GM12878 (cell line): ENCODE data around the gene AATF. TPM values are rescaled to one million over a fixed set of nuclear protein-coding genes. Genes with fewer than 3 reads are reported as not detected.
A peak's percentile ranks its signal among the peaks of the same experiment; 100 is the strongest.

ENCODE experiments used
- ATAC-seq: fragments of 200-7000 bp; cut with Tn5 transposase; 3 replicates; pipeline ENCODE4 v1.9.1; 2020; ENCODE audit warnings: mild to moderate bottlenecking, moderate library complexity
- BruUV-seq: library from RNA; stranded (reverse); fragments of 400-500 nt; replicated peaks from 2 replicates; lab custom pipeline; 2021; lab: Mats Ljungman, UMichigan
- CTCF ChIA-PET: fragments of 300-600 bp; sonication (Branson Sonifier 250); formaldehyde crosslinking; extraction: SDS; loops from one replicate; lab custom pipeline; 2021; ENCODE audit warnings: inconsistent platforms; lab: Yijun Ruan, JAX
- POLR2A ChIA-PET: fragments of 350-600 bp; formaldehyde crosslinking; extraction: SDS; loops from one replicate; lab custom pipeline; 2021; ENCODE audit warnings: inconsistent platforms; lab: Charles Lee
- RAD21 ChIA-PET: fragments of 300-600 bp; sonication (Branson Sonifier 250); formaldehyde crosslinking; loops from one replicate; lab custom pipeline; 2023; ENCODE audit warnings: antibody characterized with exemption; ENCODE audit not compliant: unreplicated experiment; lab: Charles Lee
- SMC1A ChIA-PET: fragments of 300-600 bp; sonication (Branson Sonifier 250); formaldehyde crosslinking; loops from one replicate; lab custom pipeline; 2023; ENCODE audit not compliant: unreplicated experiment, uncharacterized antibody; lab: Charles Lee
- DNase-seq: peaks from one replicate; pipeline ENCODE4 v3.0.0-alpha.2; 2011; ENCODE audit warnings: low read depth, low spot score
- FAIRE-seq: peaks from 3 replicates; lab custom pipeline; 2011; peaks lifted over from hg19 to GRCh38; lab: Jason Lieb, UNC
- H2AFZ ChIP-seq: 2 replicates; pipeline ENCODE4 v1.6.0; 2011; ENCODE audit warnings: low read depth, low read length, control low read depth; ENCODE audit not compliant: control insufficient read depth
- H3K27ac ChIP-seq: 2 replicates; pipeline ENCODE4 v1.5.1; 2011; ENCODE audit warnings: control low read depth; ENCODE audit not compliant: control insufficient read depth, insufficient read depth
- H3K27me3 ChIP-seq, 2 experiments: replicated peaks in 1 of 2; 2 replicates each; pipeline versions ENCODE4 v1.6.0 to v1.6.1; 2011; ENCODE audit warnings: low read length in 1 of 2; ENCODE audit not compliant: control insufficient read depth in 2 of 2, insufficient read depth in 2 of 2
- H3K36me3 ChIP-seq, 2 experiments: 2 replicates each; pipeline ENCODE4 v1.5.1; 2011; ENCODE audit warnings: low read length in 1 of 2; ENCODE audit not compliant: control insufficient read depth in 2 of 2, insufficient read depth in 2 of 2
- H3K4me1 ChIP-seq: 2 replicates; pipeline ENCODE4 v1.6.1; 2011; ENCODE audit warnings: mild to moderate bottlenecking, low read length, moderate library complexity, mixed read lengths; ENCODE audit not compliant: control insufficient read depth, insufficient read depth
- H3K4me2 ChIP-seq: 2 replicates; pipeline ENCODE4 v1.6.0; 2011; ENCODE audit warnings: control low read depth; ENCODE audit not compliant: control insufficient read depth, insufficient read depth
- H3K4me3 ChIP-seq: fragments of 200-600 bp; sonication (generic); 2 replicates; pipeline ENCODE4 v1.5.1; 2016
- H3K79me2 ChIP-seq: 2 replicates; pipeline ENCODE4 v1.6.0; 2011; ENCODE audit warnings: low read length; ENCODE audit not compliant: control insufficient read depth, insufficient read depth
- H3K9ac ChIP-seq: 2 replicates; pipeline ENCODE4 v1.8.0; 2011; ENCODE audit warnings: low read length, control low read depth, mixed read lengths; ENCODE audit not compliant: control insufficient read depth, insufficient read depth
- H3K9me3 ChIP-seq: replicated peaks from 3 replicates; pipeline ENCODE4 v1.5.1; 2011; ENCODE audit warnings: mild to moderate bottlenecking, low read length; ENCODE audit not compliant: control insufficient read depth, insufficient read depth
- H4K20me1 ChIP-seq: 2 replicates; pipeline ENCODE4 v1.6.0; 2011; ENCODE audit not compliant: control insufficient read depth, insufficient read depth
- CHD4 ChIP-seq: fragments of 200-600 bp; sonication (generic); IDR thresholded peaks from 2 replicates; pipeline ENCODE4 v1.6.1; 2016; ENCODE audit warnings: mild to moderate bottlenecking
- CREB1 ChIP-seq: IDR thresholded peaks from 2 replicates; pipeline ENCODE4 v1.6.1; 2012; ENCODE audit warnings: low read depth, mild to moderate bottlenecking, inconsistent platforms
- EZH2 ChIP-seq: IDR thresholded peaks from 2 replicates; pipeline ENCODE4 v1.6.1; 2012; ENCODE audit warnings: low read depth, mild to moderate bottlenecking, control low read depth, inconsistent platforms, low read length, borderline replicate concordance; ENCODE audit not compliant: control insufficient read depth
- FOS ChIP-seq: IDR thresholded peaks from 3 replicates; pipeline ENCODE4 v1.6.1; 2011; ENCODE audit warnings: borderline replicate concordance; ENCODE audit not compliant: insufficient read length; ENCODE audit errors: extremely low read depth
- GABPA ChIP-seq: IDR thresholded peaks from 2 replicates; pipeline ENCODE4 v1.6.1; 2014; ENCODE audit warnings: antibody characterized with exemption, low read depth, mild to moderate bottlenecking, inconsistent platforms
- HCFC1 ChIP-seq: fragments of 150-350 bp; IDR thresholded peaks from 2 replicates; pipeline ENCODE4 v1.6.1; 2014; ENCODE audit warnings: low read length
- MEF2A ChIP-seq: IDR thresholded peaks from 2 replicates; pipeline ENCODE4 v1.6.1; 2011; ENCODE audit warnings: low read depth, mild to moderate bottlenecking, low read length, moderate library complexity; ENCODE audit not compliant: insufficient read depth
- PAX5 ChIP-seq: IDR thresholded peaks from 2 replicates; pipeline ENCODE4 v1.6.1; 2011; ENCODE audit warnings: low read depth, low read length, borderline replicate concordance
- SREBF1 ChIP-seq: IDR thresholded peaks from 2 replicates; pipeline ENCODE4 v1.6.1; 2012; ENCODE audit warnings: mild to moderate bottlenecking, low read length
- SUZ12 ChIP-seq: fragments of 200-600 bp; sonication (generic); IDR thresholded peaks from one replicate; pipeline ENCODE4 v1.6.1; 2018; ENCODE audit warnings: antibody characterized with exemption, mild to moderate bottlenecking; ENCODE audit not compliant: unreplicated experiment
- WRNIP1 ChIP-seq: IDR thresholded peaks from 2 replicates; pipeline ENCODE4 v1.6.1; 2011; ENCODE audit warnings: low read depth, low read length, improper control_type of control experiment, borderline replicate concordance
- ZZZ3 ChIP-seq: IDR thresholded peaks from 2 replicates; pipeline ENCODE4 v1.6.1; 2011; ENCODE audit warnings: low read depth; ENCODE audit not compliant: control insufficient read depth, insufficient read length
- WGBS: methylation state at CpG from one replicate; pipeline ENCODE4 v1.1.6; 2016; ENCODE audit warnings: low lambda C conversion rate; ENCODE audit not compliant: insufficient replicate concordance, insufficient coverage; ENCODE audit errors: missing lambda C conversion rate; 5-methylcytosine and 5-hydroxymethylcytosine counted together
- in situ Hi-C: fragments of 300-500 bp; cut with MboI; formaldehyde crosslinking; loops from 9 replicates; pipeline ENCODE4 v1.14.3; 2018; ENCODE audit warnings: mixed read lengths
- intact Hi-C: fragments of 100-400 bp; cut with micrococcal nuclease; formaldehyde crosslinking; loops from one replicate; pipeline ENCODE4 v1.14.2; 2022; ENCODE audit not compliant: unreplicated experiment
- polyA plus RNA-seq, 11 experiments: library from polyadenylated mRNA; depleted of rRNA in 4 of 11; unstranded in 6 of 11; stranded (reverse) in 5 of 11; fragments of >200 nt; fragmentation: Nextera tagmentation in 4 of 11; fragmentation: Illumina TruSeq in 1 of 11; extraction: Ambion mirVana in 4 of 11; extraction: Trizol in 1 of 11; gene quantifications; 1 replicate in 1 of 11; 2 replicates in 10 of 11; pipeline versions ENCODE4 v1.2.1 to v1.2.3, GENCODE V29; 2011 to 2016; ENCODE audit warnings: inconsistent platforms in 2 of 11, missing spikeins in 2 of 11, low read depth in 1 of 11
- total RNA-seq, 4 experiments: library from RNA; depleted of rRNA in 3 of 4; stranded (reverse); fragments of >200 nt in 3 of 4; fragmentation: Illumina TruSeq in 1 of 4; extraction: Trizol in 1 of 4; gene quantifications; 2 replicates each; pipeline versions ENCODE4 v1.2.1 to v1.2.3, GENCODE V29; 2013 to 2021
- TF ChIP-seq, protein P1 (sequence below): IDR thresholded peaks from 2 replicates; pipeline ENCODE4 v1.6.1; 2012; ENCODE audit warnings: low read length, inconsistent platforms
- TF ChIP-seq, protein P2 (sequence below): fragments of 450-650 bp; IDR thresholded peaks from 2 replicates; pipeline ENCODE4 v1.6.1; 2017; ENCODE audit warnings: antibody characterized with exemption, mild to moderate bottlenecking, moderate library complexity
- TF ChIP-seq, protein P3 (sequence below): fragments of 450-650 bp; IDR thresholded peaks from 2 replicates; pipeline ENCODE4 v1.6.1; 2016; ENCODE audit warnings: mild to moderate bottlenecking, moderate library complexity, borderline replicate concordance

The AATF gene
- total and polyA plus RNA-seq, 10 of the 15 experiments (the other 5 are each of a cell fraction or from before 2014, with no cell fraction given): 36.8 to 110 (median 77.9) TPM

DNA sequence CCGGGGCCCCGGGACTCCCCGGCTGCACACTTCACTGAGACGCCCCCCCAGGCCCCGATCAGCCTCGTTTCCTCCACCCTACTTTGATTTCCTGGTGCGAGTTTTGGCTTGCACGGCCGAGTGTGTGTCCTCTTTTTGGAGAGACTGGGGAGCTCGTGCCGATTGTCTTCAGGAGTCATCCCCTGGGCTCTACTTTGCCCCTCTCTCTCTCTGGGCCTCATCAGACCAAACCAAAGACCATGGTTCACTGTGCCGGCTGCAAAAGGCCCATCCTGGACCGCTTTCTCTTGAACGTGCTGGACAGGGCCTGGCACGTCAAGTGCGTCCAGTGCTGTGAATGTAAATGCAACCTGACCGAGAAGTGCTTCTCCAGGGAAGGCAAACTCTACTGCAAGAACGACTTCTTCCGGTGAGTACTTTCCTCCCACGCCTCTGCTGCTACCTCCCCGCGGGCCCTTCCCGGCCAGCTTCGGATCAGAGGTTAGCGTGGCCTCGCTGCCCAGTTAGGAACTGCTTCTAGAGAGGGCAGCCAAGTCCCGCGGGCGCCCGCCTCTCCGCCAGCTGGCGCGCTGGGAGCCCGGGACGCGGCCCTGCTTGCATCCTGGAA, 10.7 kb upstream of the AATF start:
- Histone ChIP-seq H3K27me3 (peaks cover 57 to 74% of the 10 kb centered on the region in 2 experiments), H3K9me3 (no peaks in the 10 kb centered on the region; the same call in 2 of the 3 replicates), H3K27ac (no peak overlapping the region), H3K4me1 (no peaks in the 10 kb centered on the region), H3K36me3 (no peaks in the 10 kb centered on the region), H3K4me2 (peak overlapping the region; percentile 33; the same call in 1 of the 2 replicates), H3K79me2 (no peaks in the 10 kb centered on the region), H3K4me3 (no peak overlapping the region), H2AFZ (no peak overlapping the region), H3K9ac (no peak overlapping the region), H4K20me1 (no peaks in the 10 kb centered on the region)
- 27% methylated on average over 36 of the region's 36 CpGs for WGBS
- no peak for ATAC-seq
- BruUV-seq: no TSS peak
- intact Hi-C loops: no loop called here
- ChIA-PET CTCF (no interaction called here), RAD21 (no interaction called here), POLR2A (interaction anchor here (0.6 kb wide), 1 partner anchor 79 kb away, joined by 3 read pairs; no protein-coding TSS in a partner anchor), SMC1A (no interaction called here)
- in situ Hi-C loops: no loop called here
- FAIRE-seq: no peak
- no peak for DNase-seq
- TF ChIP-seq HCFC1 (no peak), SREBF1 (no peak), ZZZ3 (no peak), CREB1 (no peak), CHD4 (no peak), FOS (no peak), SUZ12 (peak; percentile 28), PAX5 (no peak), WRNIP1 (no peak), MEF2A (no peak), EZH2 (peak; percentile 13; the same call in 1 of the 2 replicates), GABPA (no peak)
- TF ChIP-seq, protein P1, sequence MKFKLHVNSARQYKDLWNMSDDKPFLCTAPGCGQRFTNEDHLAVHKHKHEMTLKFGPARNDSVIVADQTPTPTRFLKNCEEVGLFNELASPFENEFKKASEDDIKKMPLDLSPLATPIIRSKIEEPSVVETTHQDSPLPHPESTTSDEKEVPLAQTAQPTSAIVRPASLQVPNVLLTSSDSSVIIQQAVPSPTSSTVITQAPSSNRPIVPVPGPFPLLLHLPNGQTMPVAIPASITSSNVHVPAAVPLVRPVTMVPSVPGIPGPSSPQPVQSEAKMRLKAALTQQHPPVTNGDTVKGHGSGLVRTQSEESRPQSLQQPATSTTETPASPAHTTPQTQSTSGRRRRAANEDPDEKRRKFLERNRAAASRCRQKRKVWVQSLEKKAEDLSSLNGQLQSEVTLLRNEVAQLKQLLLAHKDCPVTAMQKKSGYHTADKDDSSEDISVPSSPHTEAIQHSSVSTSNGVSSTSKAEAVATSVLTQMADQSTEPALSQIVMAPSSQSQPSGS: no peak
- TF ChIP-seq, protein P2, sequence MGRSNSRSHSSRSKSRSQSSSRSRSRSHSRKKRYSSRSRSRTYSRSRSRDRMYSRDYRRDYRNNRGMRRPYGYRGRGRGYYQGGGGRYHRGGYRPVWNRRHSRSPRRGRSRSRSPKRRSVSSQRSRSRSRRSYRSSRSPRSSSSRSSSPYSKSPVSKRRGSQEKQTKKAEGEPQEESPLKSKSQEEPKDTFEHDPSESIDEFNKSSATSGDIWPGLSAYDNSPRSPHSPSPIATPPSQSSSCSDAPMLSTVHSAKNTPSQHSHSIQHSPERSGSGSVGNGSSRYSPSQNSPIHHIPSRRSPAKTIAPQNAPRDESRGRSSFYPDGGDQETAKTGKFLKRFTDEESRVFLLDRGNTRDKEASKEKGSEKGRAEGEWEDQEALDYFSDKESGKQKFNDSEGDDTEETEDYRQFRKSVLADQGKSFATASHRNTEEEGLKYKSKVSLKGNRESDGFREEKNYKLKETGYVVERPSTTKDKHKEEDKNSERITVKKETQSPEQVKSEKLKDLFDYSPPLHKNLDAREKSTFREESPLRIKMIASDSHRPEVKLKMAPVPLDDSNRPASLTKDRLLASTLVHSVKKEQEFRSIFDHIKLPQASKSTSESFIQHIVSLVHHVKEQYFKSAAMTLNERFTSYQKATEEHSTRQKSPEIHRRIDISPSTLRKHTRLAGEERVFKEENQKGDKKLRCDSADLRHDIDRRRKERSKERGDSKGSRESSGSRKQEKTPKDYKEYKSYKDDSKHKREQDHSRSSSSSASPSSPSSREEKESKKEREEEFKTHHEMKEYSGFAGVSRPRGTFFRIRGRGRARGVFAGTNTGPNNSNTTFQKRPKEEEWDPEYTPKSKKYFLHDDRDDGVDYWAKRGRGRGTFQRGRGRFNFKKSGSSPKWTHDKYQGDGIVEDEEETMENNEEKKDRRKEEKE: no peak
- TF ChIP-seq, protein P3, sequence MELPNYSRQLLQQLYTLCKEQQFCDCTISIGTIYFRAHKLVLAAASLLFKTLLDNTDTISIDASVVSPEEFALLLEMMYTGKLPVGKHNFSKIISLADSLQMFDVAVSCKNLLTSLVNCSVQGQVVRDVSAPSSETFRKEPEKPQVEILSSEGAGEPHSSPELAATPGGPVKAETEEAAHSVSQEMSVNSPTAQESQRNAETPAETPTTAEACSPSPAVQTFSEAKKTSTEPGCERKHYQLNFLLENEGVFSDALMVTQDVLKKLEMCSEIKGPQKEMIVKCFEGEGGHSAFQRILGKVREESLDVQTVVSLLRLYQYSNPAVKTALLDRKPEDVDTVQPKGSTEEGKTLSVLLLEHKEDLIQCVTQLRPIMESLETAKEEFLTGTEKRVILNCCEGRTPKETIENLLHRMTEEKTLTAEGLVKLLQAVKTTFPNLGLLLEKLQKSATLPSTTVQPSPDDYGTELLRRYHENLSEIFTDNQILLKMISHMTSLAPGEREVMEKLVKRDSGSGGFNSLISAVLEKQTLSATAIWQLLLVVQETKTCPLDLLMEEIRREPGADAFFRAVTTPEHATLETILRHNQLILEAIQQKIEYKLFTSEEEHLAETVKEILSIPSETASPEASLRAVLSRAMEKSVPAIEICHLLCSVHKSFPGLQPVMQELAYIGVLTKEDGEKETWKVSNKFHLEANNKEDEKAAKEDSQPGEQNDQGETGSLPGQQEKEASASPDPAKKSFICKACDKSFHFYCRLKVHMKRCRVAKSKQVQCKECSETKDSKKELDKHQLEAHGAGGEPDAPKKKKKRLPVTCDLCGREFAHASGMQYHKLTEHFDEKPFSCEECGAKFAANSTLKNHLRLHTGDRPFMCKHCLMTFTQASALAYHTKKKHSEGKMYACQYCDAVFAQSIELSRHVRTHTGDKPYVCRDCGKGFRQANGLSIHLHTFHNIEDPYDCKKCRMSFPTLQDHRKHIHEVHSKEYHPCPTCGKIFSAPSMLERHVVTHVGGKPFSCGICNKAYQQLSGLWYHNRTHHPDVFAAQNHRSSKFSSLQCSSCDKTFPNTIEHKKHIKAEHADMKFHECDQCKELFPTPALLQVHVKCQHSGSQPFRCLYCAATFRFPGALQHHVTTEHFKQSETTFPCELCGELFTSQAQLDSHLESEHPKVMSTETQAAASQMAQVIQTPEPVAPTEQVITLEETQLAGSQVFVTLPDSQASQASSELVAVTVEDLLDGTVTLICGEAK: no peak
- TF ChIP-seq, all 136 proteins: peak for 2
